Liver (tissue), 3 donors: Measurements from ENCODE around the gene TMEM109.

ENCODE experiments used
- ATF3 ChIP-seq: IDR thresholded peaks from 2 replicates; pipeline ENCODE4 v1.6.1; 2016; ENCODE audit warnings: antibody characterized with exemption
- CTCF ChIP-seq: fragments of 150-350 bp; IDR thresholded peaks from 2 replicates; pipeline ENCODE4 v1.5.1; 2017; ENCODE audit warnings: improper control_type of control experiment, low read depth, low read length; ENCODE audit not compliant: missing input control
- FOXA1 ChIP-seq: IDR thresholded peaks from 2 replicates; pipeline ENCODE4 v1.6.1; 2016; ENCODE audit warnings: antibody characterized with exemption
- RAD21 ChIP-seq, 2 donors: IDR thresholded peaks; 2 replicates each; pipeline ENCODE4 v1.6.1; 2016; ENCODE audit warnings: antibody characterized with exemption in 2 of 2, mild to moderate bottlenecking in 2 of 2
- SP1 ChIP-seq: IDR thresholded peaks from 2 replicates; pipeline ENCODE4 v1.6.1; 2018; ENCODE audit warnings: antibody characterized with exemption, mild to moderate bottlenecking
- TF ChIP-seq, protein P1 (sequence below): IDR thresholded peaks from 2 replicates; pipeline ENCODE4 v1.6.1; 2016; ENCODE audit warnings: antibody characterized with exemption
- TF ChIP-seq, protein P2 (sequence below): IDR thresholded peaks from 2 replicates; pipeline ENCODE4 v1.6.1; 2016; ENCODE audit warnings: antibody characterized with exemption, mild to moderate bottlenecking
- TF ChIP-seq, protein P3 (sequence below): IDR thresholded peaks from 2 replicates; pipeline ENCODE4 v1.6.1; 2016; ENCODE audit warnings: antibody characterized with exemption
- donor health status: healthy.
- donor health status: healthy.

DNA sequence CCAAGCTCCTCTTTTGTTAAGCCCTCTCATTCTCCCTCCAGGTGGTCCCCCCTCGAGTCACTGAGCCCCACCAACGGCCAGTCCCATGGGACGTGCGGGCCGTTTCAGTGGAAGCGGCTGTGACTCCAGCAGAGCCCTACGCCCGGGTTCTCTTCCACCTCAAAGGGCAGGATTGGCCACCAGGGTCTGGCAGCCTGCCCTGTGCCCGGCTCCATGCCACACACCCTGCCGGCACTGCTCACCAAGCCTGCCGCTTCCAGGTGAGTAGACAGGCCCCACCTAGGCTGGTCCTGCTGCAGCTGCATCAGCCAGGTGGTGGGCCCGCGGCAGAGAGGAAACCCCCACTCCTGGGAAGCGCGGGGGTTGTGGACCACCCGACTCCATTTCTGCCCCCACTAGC, 13.6 kb downstream of the TMEM109 start:
- TF ChIP-seq CTCF (no peak), RAD21 (IDR thresholded peaks at IDR 0.05) (no peak), ATF3 (no peak), SP1 (no peak), FOXA1 (no peak)
- TF ChIP-seq, protein P1, sequence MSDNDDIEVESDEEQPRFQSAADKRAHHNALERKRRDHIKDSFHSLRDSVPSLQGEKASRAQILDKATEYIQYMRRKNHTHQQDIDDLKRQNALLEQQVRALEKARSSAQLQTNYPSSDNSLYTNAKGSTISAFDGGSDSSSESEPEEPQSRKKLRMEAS: no peak
- TF ChIP-seq, protein P2, sequence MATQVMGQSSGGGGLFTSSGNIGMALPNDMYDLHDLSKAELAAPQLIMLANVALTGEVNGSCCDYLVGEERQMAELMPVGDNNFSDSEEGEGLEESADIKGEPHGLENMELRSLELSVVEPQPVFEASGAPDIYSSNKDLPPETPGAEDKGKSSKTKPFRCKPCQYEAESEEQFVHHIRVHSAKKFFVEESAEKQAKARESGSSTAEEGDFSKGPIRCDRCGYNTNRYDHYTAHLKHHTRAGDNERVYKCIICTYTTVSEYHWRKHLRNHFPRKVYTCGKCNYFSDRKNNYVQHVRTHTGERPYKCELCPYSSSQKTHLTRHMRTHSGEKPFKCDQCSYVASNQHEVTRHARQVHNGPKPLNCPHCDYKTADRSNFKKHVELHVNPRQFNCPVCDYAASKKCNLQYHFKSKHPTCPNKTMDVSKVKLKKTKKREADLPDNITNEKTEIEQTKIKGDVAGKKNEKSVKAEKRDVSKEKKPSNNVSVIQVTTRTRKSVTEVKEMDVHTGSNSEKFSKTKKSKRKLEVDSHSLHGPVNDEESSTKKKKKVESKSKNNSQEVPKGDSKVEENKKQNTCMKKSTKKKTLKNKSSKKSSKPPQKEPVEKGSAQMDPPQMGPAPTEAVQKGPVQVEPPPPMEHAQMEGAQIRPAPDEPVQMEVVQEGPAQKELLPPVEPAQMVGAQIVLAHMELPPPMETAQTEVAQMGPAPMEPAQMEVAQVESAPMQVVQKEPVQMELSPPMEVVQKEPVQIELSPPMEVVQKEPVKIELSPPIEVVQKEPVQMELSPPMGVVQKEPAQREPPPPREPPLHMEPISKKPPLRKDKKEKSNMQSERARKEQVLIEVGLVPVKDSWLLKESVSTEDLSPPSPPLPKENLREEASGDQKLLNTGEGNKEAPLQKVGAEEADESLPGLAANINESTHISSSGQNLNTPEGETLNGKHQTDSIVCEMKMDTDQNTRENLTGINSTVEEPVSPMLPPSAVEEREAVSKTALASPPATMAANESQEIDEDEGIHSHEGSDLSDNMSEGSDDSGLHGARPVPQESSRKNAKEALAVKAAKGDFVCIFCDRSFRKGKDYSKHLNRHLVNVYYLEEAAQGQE: no peak
- TF ChIP-seq, protein P3, sequence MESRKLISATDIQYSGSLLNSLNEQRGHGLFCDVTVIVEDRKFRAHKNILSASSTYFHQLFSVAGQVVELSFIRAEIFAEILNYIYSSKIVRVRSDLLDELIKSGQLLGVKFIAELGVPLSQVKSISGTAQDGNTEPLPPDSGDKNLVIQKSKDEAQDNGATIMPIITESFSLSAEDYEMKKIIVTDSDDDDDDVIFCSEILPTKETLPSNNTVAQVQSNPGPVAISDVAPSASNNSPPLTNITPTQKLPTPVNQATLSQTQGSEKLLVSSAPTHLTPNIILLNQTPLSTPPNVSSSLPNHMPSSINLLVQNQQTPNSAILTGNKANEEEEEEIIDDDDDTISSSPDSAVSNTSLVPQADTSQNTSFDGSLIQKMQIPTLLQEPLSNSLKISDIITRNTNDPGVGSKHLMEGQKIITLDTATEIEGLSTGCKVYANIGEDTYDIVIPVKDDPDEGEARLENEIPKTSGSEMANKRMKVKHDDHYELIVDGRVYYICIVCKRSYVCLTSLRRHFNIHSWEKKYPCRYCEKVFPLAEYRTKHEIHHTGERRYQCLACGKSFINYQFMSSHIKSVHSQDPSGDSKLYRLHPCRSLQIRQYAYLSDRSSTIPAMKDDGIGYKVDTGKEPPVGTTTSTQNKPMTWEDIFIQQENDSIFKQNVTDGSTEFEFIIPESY: no peak
